ENCODE data around the gene SH2D7. TPM values are rescaled to one million over a fixed set of nuclear protein-coding genes. Genes with fewer than 3 reads are reported as not detected.

The SH2D7 gene
- total RNA-seq, 1 donor from 2014 or later: not detected

- intact Hi-C loops (cut with DNase I): no loop called here
- DNase-seq: no peak
- Histone ChIP-seq H3K9me3 (no peaks in the 10 kb centered on the region), H3K27ac (peak overlapping the region; percentile 82), H3K4me3 (no peak overlapping the region), H3K36me3 (no peaks in the 10 kb centered on the region), H3K4me1 (peaks cover 90% of the 10 kb centered on the region), H3K27me3 (no peaks in the 10 kb centered on the region)
- TF ChIP-seq, protein P1, sequence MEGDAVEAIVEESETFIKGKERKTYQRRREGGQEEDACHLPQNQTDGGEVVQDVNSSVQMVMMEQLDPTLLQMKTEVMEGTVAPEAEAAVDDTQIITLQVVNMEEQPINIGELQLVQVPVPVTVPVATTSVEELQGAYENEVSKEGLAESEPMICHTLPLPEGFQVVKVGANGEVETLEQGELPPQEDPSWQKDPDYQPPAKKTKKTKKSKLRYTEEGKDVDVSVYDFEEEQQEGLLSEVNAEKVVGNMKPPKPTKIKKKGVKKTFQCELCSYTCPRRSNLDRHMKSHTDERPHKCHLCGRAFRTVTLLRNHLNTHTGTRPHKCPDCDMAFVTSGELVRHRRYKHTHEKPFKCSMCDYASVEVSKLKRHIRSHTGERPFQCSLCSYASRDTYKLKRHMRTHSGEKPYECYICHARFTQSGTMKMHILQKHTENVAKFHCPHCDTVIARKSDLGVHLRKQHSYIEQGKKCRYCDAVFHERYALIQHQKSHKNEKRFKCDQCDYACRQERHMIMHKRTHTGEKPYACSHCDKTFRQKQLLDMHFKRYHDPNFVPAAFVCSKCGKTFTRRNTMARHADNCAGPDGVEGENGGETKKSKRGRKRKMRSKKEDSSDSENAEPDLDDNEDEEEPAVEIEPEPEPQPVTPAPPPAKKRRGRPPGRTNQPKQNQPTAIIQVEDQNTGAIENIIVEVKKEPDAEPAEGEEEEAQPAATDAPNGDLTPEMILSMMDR (IDR thresholded peaks at IDR 0.05): no peak
- ATAC-seq: no peak
Measured at GRCh38 chr15:78063217-78063616, 29.1 kb upstream of the SH2D7 start.

DNA sequence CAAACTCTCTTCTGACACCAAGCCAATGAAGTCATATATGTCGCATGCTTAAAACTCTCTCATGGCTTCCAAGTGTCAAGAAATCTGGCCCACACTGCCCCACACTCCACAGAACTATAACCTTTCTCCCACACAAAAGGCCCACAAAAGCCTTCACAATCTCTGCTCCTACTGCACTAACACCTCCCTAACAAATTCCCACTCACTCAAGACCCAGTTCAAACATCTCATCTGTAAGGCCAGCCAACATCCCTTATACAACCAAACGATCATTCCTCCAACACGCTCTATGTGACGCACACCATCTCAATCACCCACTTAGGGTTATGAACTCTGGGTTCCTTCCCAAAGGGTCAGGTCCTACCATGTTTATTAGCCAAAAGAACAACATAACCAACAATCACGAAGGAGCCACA is 28.4 kb upstream of the SH2D7 start:
- DNase-seq (no peak), ATAC-seq (no peak)
- TF ChIP-seq, protein P1 (IDR thresholded peaks at IDR 0.05): no peak
- Histone ChIP-seq H3K4me3 (no peak overlapping the region), H3K27me3 (no peaks in the 10 kb centered on the region), H3K4me1 (peaks cover 90% of the 10 kb centered on the region), H3K27ac (peak overlapping the region; percentile 82), H3K9me3 (no peaks in the 10 kb centered on the region), H3K36me3 (no peaks in the 10 kb centered on the region)
- intact Hi-C loops (cut with DNase I): no loop called here

DNA sequence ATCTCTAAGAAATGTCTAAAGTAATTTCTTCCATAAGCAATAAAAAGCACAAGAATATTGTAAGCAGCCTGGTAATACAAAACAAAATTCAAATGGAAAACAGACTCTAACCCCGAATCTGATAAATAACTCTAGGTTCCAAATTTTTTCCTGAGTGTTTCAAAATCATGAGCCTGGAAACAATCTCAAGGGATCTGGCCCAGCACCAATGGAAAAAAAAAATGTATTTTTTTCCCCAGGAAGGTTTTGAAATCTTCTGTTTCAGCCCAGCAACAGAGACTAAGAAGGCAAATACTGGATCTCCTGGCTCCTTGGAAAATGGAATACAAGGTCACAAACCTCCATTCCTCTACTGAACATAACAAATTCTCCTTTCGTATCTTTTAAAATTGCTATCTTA is 27.8 kb upstream of the SH2D7 start:
- H3K27ac ChIP-seq: peak overlapping the region; percentile 82
- intact Hi-C loops (cut with DNase I): no loop called here
- no peaks in the 10 kb centered on the region for H3K9me3 ChIP-seq
- TF ChIP-seq, protein P1 (IDR thresholded peaks at IDR 0.05): no peak
- H3K36me3 ChIP-seq: no peaks in the 10 kb centered on the region
- ATAC-seq (no peak), DNase-seq (no peak)
- no peaks in the 10 kb centered on the region for H3K27me3 ChIP-seq
- H3K4me3 ChIP-seq: no peak overlapping the region
- H3K4me1 ChIP-seq: peaks cover 90% of the 10 kb centered on the region

GRCh38 chr15:78065284-78065872 is 27.0 kb upstream of the SH2D7 start:
- H3K4me3 ChIP-seq: no peak overlapping the region
- ATAC-seq (peak; percentile 88), DNase-seq (peak; percentile 78)
- H3K4me1 ChIP-seq: peaks cover 92% of the 10 kb centered on the region
- intact Hi-C loops (cut with DNase I): no loop called here
- H3K27me3 ChIP-seq: no peaks in the 10 kb centered on the region
- H3K27ac ChIP-seq: peak overlapping the region; percentile 82
- H3K9me3 ChIP-seq: no peaks in the 10 kb centered on the region
- no peaks in the 10 kb centered on the region for H3K36me3 ChIP-seq
- TF ChIP-seq, protein P1 (IDR thresholded peaks at IDR 0.05): no peak

GRCh38 chr15:78065973-78066946 is 26.1 kb upstream of the SH2D7 start:
- Histone ChIP-seq H3K36me3 (no peaks in the 10 kb centered on the region), H3K27me3 (no peaks in the 10 kb centered on the region), H3K9me3 (no peaks in the 10 kb centered on the region), H3K4me3 (no peak overlapping the region), H3K4me1 (peaks cover 93% of the 10 kb centered on the region), H3K27ac (peak overlapping the region; percentile 82)
- TF ChIP-seq, protein P1 (IDR thresholded peaks at IDR 0.05): no peak
- DNase-seq (no peak), ATAC-seq (no peak)
- intact Hi-C loops (cut with DNase I): no loop called here

Measured in upper lobe of right lung (tissue), 1 donor.